HEK293T (cell line): ENCODE measurements around the gene ALK.

ENCODE experiments used
- CTCF ChIA-PET: fragments of 350-600 bp; formaldehyde crosslinking; extraction: SDS; loops from one replicate; lab custom pipeline; 2021; ENCODE audit warnings: antibody characterized with exemption, inconsistent platforms; lab: Yijun Ruan, JAX
- POLR2A ChIA-PET: fragments of 350-600 bp; formaldehyde crosslinking; extraction: SDS; loops from one replicate; lab custom pipeline; 2020; ENCODE audit warnings: antibody characterized with exemption, inconsistent platforms; lab: Yijun Ruan, JAX
- DNase-seq: peaks from one replicate; pipeline ENCODE4 v3.0.0; 2012; ENCODE audit warnings: mixed read lengths; ENCODE audit errors: extremely low spot score
- ARNT ChIP-seq: fragments of 450-650 bp; IDR thresholded peaks from 2 replicates; pipeline ENCODE4 v1.6.1; 2017; ENCODE audit warnings: mild to moderate bottlenecking
- BHLHE40 ChIP-seq: fragments of 450-650 bp; IDR thresholded peaks from 2 replicates; pipeline ENCODE4 v1.6.1; 2016; ENCODE audit warnings: mild to moderate bottlenecking, moderate library complexity, borderline replicate concordance
- CTBP1 ChIP-seq: fragments of 450-650 bp; IDR thresholded peaks from 2 replicates; pipeline ENCODE4 v1.6.1; 2016; ENCODE audit warnings: borderline replicate concordance
- ELF4 ChIP-seq: fragments of 450-650 bp; IDR thresholded peaks from 2 replicates; pipeline ENCODE4 v1.6.1; 2017; ENCODE audit warnings: antibody characterized with exemption
- FOXA1 ChIP-seq: fragments of 450-650 bp; IDR thresholded peaks from 2 replicates; pipeline ENCODE4 v1.6.1; 2016; ENCODE audit warnings: mild to moderate bottlenecking
- FOXK2 ChIP-seq: fragments of 450-650 bp; IDR thresholded peaks from 2 replicates; pipeline ENCODE4 v1.6.1; 2016; ENCODE audit warnings: mild to moderate bottlenecking
- FOXM1 ChIP-seq: fragments of 450-650 bp; IDR thresholded peaks from 2 replicates; pipeline ENCODE4 v1.6.1; 2017; ENCODE audit warnings: mild to moderate bottlenecking, borderline replicate concordance
- HDGF ChIP-seq: fragments of 450-650 bp; IDR thresholded peaks from 2 replicates; pipeline ENCODE4 v1.6.1; 2017; ENCODE audit warnings: antibody characterized with exemption, borderline replicate concordance
- L3MBTL2 ChIP-seq: fragments of 450-650 bp; conservative IDR thresholded peaks from 2 replicates; pipeline ENCODE4 v1.6.1; 2016; ENCODE audit warnings: mild to moderate bottlenecking
- LEF1 ChIP-seq: fragments of 450-650 bp; IDR thresholded peaks from 2 replicates; pipeline ENCODE4 v1.6.1; 2017; ENCODE audit warnings: mild to moderate bottlenecking, borderline replicate concordance
- NFRKB ChIP-seq: fragments of 450-650 bp; IDR thresholded peaks from 2 replicates; pipeline ENCODE4 v1.6.1; 2016; ENCODE audit warnings: mild to moderate bottlenecking, moderate library complexity
- SP1 ChIP-seq: fragments of 450-650 bp; IDR thresholded peaks from 2 replicates; pipeline ENCODE4 v1.6.1; 2017
- SUZ12 ChIP-seq: fragments of 450-650 bp; IDR thresholded peaks from 2 replicates; pipeline ENCODE4 v1.6.1; 2016; ENCODE audit warnings: mild to moderate bottlenecking
- TARDBP ChIP-seq: fragments of 450-650 bp; IDR thresholded peaks from 2 replicates; pipeline ENCODE4 v1.6.1; 2016
- ZNF384 ChIP-seq: fragments of 450-650 bp; IDR thresholded peaks from 2 replicates; pipeline ENCODE4 v1.6.1; 2016
- TF ChIP-seq, protein P1 (sequence below): fragments of 450-650 bp; IDR thresholded peaks from 2 replicates; pipeline ENCODE4 v1.6.1; 2016

Gene ALK

DNA sequence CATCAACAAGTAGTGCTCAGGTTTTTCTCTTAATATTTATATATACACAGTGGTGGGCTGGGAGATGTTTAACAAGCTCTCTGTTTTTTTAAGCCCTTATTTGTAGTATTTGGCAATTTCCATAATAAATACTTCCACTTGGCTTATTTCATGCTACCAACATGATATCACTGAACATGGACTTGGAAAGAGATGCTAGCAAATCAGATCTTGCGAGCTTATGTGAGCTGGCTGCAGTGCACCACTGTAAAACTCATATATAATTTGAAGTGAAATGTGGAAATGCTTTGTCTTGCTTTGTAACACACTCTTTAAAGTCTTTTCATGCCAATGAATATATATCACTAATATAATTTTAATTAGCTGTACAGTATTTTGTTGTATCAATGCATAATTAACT lies 155.7 kb downstream of the ALK start:
- TF ChIP-seq SP1 (no peak), HDGF (no peak), LEF1 (no peak), CTBP1 (no peak), FOXM1 (no peak)
- ChIA-PET CTCF (no interaction called here), POLR2A (no interaction called here)
- no peak for DNase-seq

DNA sequence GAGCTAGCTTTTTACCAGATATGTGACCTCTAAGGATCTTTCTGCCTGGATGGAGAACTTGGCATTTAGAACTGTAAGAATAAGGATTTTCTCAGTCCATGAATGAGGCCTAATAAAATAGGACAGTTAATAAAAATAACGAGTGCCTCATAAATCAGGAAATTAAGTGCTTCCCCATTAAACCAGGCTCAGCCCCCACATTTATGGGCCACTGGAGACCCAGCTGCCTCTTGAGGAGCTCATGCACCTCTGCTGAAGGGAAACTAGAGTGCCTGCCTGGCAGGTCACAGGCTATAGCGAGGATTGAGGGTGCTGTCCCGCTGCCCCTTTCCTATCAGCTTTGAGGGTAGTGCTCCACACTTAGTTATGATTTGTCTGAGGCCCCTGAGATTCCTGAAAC lies 158.0 kb downstream of the ALK start:
- DNase-seq = no peak
- TF ChIP-seq CTBP1 (no peak), TARDBP (no peak), ARNT (no peak), L3MBTL2 (no peak), NFRKB (no peak), HDGF (no peak), LEF1 (no peak), ZNF384 (no peak), FOXK2 (no peak), FOXM1 (no peak), SP1 (no peak), FOXA1 (no peak), BHLHE40 (no peak), ELF4 (no peak), SUZ12 (no peak)
- TF ChIP-seq, protein P1, sequence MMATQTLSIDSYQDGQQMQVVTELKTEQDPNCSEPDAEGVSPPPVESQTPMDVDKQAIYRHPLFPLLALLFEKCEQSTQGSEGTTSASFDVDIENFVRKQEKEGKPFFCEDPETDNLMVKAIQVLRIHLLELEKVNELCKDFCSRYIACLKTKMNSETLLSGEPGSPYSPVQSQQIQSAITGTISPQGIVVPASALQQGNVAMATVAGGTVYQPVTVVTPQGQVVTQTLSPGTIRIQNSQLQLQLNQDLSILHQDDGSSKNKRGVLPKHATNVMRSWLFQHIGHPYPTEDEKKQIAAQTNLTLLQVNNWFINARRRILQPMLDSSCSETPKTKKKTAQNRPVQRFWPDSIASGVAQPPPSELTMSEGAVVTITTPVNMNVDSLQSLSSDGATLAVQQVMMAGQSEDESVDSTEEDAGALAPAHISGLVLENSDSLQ = no peak
- ChIA-PET POLR2A (no interaction called here), CTCF (no interaction called here)

DNA sequence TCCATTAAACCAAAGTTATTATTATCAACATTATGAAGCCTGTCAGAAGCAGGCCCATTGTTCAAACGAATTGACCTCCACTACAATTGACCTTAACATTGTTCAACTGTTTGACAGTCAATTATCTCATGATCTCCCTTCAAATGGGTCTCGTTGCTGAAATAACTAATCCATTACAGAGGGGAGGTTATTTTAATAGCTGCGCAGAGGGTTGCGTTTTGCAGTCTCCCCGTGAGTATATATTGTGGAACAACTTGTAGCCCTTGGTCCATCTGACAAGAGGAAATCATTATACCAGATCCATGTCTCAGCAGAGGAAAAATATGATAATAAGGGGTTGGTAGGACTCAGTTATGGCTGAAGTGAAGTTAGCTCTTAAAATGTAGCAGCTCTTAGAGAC lies 159.1 kb downstream of the ALK start:
- CTCF ChIA-PET = no interaction called here
- POLR2A ChIA-PET = no interaction called here
- DNase-seq = no peak
- TF ChIP-seq BHLHE40 (no peak), L3MBTL2 (no peak), SUZ12 (no peak), FOXK2 (no peak), LEF1 (no peak), ZNF384 (no peak), ARNT (no peak), SP1 (no peak), FOXM1 (no peak), TARDBP (no peak), NFRKB (no peak)
- TF ChIP-seq, protein P1 = no peak

DNA sequence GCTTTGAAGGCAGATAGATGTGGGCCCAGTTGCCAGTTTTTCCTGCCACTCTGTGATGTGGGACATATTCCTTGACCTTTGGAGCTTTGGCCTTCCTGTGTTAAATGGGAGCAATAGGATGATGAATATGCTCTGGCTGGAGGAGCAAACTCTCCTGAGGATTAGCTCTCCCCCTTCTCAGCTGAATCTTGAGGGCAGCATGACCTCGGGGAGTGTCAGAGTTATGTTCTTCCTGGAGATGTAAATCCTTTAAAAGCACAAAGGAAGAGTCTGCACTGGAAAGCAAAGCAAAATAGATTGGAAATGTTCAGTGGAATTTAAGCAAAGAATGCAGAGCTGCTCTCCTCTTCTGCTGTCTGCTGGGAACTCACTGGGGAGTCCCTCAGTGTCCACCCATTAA lies 160.1 kb downstream of the ALK start:
- ChIA-PET POLR2A (no interaction called here), CTCF (no interaction called here)
- DNase-seq = no peak
- TF ChIP-seq TARDBP (no peak), BHLHE40 (no peak), SP1 (no peak), FOXM1 (no peak), ELF4 (no peak), CTBP1 (no peak), ARNT (no peak), NFRKB (no peak), L3MBTL2 (no peak), SUZ12 (no peak), FOXA1 (no peak), FOXK2 (no peak), LEF1 (no peak), HDGF (no peak), ZNF384 (no peak)
- TF ChIP-seq, protein P1 = no peak

DNA sequence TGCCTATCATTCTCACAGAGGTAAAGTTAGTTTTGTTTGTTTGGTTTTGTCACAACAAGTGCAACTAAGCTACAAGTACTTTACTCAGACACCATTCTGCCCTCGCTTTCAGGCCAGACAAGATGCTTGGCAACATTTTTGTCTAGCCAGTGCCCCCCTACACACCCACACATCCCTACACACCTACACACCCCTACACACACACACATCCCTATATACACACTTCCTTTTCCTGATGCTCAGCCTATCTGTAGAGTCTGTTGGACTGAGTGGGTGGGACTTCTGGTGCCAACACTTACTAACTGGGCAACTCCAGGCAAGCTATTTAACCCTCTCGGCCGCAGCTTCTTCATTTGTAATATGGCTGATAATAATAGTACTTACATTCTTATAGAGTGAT lies 161.4 kb downstream of the ALK start:
- ChIA-PET CTCF (no interaction called here), POLR2A (no interaction called here)
- no peak for DNase-seq
- TF ChIP-seq BHLHE40 (no peak), TARDBP (no peak)

DNA sequence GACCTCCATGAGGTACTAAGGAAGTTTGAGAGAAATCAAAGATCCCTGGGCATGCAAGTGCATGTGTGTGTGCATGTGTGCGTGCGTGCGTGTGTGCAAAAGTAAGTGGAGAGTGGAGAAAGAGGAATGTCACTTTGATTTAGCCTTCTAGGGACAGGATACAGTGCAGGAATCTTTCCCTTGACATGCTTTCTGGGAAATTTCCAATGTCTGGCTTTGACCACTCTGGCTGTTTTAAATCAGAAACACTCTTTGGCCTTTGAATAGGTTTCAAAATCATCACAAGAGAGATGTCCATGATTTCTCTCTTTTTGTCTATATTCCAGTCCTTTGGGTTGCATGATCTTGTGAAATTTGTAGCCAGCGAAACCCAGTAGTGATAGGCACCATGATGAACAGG lies 162.0 kb downstream of the ALK start:
- TF ChIP-seq FOXK2 (no peak), SP1 (no peak), TARDBP (no peak), SUZ12 (no peak), CTBP1 (no peak), FOXA1 (no peak), FOXM1 (no peak), NFRKB (no peak), HDGF (no peak), ZNF384 (no peak), L3MBTL2 (no peak), LEF1 (no peak), ARNT (no peak)
- TF ChIP-seq, protein P1 = no peak
- POLR2A ChIA-PET = no interaction called here
- no peak for DNase-seq
- CTCF ChIA-PET = no interaction called here
